HG02852 (cell line): ENCODE measurements around the gene DCX.

Experiments
- ATAC-seq: cut with Tn5 transposase; IDR thresholded peaks from one replicate; pipeline ENCODE4 v1.9.1; 2021; ENCODE audit warnings: mild to moderate bottlenecking, moderate library complexity; ENCODE audit not compliant: unreplicated experiment

DCX gene

GRCh38 chrX:111411983-111412382, at the start of gene DCX:
DCX (minus strand) TSS chrX:111412192; CDS start chrX:111410398, 1,794 bp downstream.
- ATAC-seq: no peak

GRCh38 chrX:111460607-111461006, 48.6 kb upstream of the DCX start:
- no peak for ATAC-seq

GRCh38 chrX:111447298-111447697, 35.3 kb upstream of the DCX start:
- peak; percentile 85 for ATAC-seq

- ATAC-seq: peak; percentile 50
Measured at GRCh38 chrX:111445485-111445884, 33.5 kb upstream of the DCX start.

- no peak for ATAC-seq
Measured at GRCh38 chrX:111444881-111445280, 32.9 kb upstream of the DCX start.

DNA sequence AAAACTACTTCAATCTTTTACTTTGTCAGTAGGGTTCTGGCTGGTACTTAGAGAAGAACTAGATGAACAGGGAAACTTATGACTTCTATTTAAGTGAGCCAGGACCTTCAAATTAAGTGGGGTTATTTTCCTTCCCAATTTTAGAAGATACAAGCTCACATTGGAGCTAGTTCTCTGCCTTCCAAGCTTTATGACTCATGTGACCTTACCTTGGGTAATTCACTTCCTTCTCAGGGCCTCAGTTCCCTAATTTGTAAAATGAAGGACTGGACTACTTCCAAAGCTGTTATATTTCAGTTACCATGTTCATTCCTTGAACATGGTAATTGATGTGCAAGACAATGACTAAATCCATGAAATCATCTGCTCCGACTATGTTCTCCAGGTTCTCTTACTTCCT, 32.0 kb upstream of the DCX start:
- no peak for ATAC-seq

DNA sequence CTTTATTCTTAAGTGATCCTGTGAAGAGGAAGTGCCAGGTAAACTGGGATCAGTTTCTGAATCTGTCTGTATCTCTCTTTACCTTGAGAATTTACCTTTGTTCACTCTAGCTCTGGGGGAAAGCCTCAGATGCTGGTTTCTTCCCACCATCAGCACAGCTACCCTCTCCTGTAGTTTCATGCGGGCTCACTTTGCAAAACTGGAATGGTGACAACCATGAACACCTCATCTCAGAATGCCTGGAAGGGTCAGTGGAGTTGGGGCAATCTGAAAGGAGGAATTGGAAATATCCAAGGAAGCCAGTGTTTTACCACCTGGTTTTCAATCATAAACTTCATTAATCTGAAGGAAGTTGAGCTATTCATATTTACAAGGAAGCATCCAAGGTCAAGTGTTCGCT, 30.8 kb upstream of the DCX start:
- ATAC-seq: no peak

DNA sequence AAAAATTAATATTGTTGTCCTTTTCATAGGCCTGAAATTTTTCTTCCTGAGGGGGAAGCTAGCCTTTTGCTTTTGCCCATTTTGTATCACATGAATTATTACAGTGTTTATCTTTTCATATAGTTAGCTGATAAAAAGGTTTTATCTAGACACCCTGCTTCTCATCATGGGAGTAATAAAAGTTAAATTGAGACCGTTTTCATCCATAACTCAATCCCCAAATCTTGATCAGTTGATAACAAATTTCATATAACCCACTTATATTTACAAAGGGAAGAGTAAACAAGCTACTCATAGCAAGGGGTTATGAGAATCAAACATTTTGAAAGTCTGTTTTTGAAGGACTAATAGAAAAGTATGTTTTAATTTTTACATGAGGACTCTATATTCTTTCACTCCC, 23.5 kb upstream of the DCX start:
- no peak for ATAC-seq

DNA sequence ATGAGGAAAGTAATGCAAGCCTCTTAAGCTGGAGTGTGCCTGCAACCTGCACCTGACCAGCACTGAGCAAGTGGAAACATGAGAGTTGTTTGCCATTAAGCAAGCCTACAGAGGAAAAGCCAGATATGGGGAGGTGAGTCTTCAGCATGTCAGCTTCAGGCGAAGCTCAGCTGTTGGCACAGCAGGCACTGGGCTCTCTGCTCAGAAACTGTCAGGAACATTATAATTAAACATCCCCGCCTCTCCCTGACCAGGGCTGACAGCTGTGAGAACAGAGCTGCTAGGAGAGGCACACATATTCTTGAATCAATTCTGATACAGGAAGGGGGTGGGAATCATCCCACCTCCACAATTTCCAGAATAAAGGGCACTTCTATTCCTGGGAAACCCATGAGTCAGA, 19.0 kb upstream of the DCX start:
- ATAC-seq: no peak

DNA sequence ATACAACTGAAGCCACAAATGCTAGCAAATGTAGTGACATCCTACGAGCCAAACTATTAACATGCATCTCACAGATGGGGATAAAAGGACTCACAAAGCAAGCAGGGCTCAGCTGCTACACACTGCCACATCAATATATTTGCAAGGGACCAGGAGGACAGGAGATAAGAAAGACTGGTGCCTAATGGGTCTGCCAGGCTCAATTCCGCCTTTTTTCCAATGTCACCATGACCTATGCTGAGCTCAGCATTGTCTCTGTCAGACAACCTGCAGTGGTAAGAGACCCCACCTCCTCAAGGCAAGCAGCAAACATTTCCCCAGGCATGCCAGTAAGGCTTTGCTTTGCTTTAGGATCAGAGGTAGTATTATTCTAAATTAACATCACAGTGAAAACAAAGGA, 435 bp downstream of the DCX start:
- ATAC-seq: no peak

GRCh38 chrX:111410590-111411078, 1.4 kb downstream of the DCX start:
- no peak for ATAC-seq

- no peak for ATAC-seq
Measured at GRCh38 chrX:111409326-111409725, 2.7 kb downstream of the DCX start.

- no peak for ATAC-seq
Measured at GRCh38 chrX:111407948-111408347, 4.0 kb downstream of the DCX start.

GRCh38 chrX:111402344-111402743, 9.6 kb downstream of the DCX start:
- no peak for ATAC-seq

GRCh38 chrX:111395149-111395548, 16.8 kb downstream of the DCX start:
- no peak for ATAC-seq

- no peak for ATAC-seq
Measured at GRCh38 chrX:111394569-111394968, 17.4 kb downstream of the DCX start.

GRCh38 chrX:111387470-111388070, 24.4 kb downstream of the DCX start:
- no peak for ATAC-seq

- ATAC-seq: no peak
Measured at GRCh38 chrX:111386615-111387233, 25.3 kb downstream of the DCX start.

- no peak for ATAC-seq
Measured at GRCh38 chrX:111386077-111386476, 25.9 kb downstream of the DCX start.

- no peak for ATAC-seq
Measured at GRCh38 chrX:111382277-111382676, 29.7 kb downstream of the DCX start.

DNA sequence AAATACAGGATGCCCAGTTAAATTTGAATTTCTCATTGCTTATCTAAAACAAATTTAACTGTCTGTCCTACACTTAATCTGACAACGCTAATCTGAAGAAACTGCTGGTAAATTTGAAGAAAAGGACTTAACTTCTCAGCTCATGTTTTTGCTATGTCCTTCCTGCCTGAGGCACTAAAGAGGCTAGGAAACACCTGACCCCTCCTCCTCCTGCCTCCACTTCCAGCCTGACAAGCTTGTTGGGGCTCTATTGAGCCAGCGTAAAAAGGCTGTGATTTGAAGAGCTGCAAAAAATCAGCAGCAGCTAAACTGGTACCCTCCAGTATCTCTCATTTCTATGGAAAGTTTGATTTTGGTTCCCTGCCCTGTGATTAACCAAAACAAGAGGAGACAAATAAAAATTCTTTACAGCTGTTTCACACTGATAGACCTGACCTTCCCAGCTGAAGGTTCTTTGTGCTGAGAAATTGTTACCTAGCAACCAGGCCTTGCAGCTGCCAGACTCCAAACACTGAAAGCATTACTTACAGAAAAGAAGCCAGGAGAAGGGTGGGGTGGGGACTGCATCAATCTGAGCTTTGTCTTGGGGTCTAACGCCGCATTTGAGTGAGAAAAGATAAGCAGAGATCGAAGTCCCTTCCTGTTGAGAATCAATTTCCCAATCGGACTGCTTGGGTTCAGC, 35.0 kb downstream of the DCX start:
- no peak for ATAC-seq

GRCh38 chrX:111376486-111376885, 35.5 kb downstream of the DCX start:
- no peak for ATAC-seq
